CD14-positive monocyte (primary cell): ENCODE measurements around the gene OR4K14. TPM values are rescaled to one million over a fixed set of nuclear protein-coding genes. Genes with fewer than 3 reads are reported as not detected.

Experiments used
- DNase-seq, 3 donors: peaks; one replicate each; pipeline ENCODE4 v3.0.0-alpha.2; 2011 to 2022
- H2AFZ ChIP-seq: 2 replicates; pipeline ENCODE4 v1.6.0; 2012; ENCODE audit warnings: mild to moderate bottlenecking, low read depth, low read length, inconsistent platforms; ENCODE audit not compliant: insufficient read depth, poor library complexity, severe bottlenecking
- H3K27ac ChIP-seq, 2 donors: 1 replicate in 1 of 2; 2 replicates in 1 of 2; pipeline ENCODE4 v1.5.1; 2012 to 2013; ENCODE audit warnings: low read length in 2 of 2, control low read depth in 1 of 2, inconsistent platforms in 1 of 2, low read depth in 1 of 2, mild to moderate bottlenecking in 1 of 2
- H3K27me3 ChIP-seq, 2 donors: one replicate each; pipeline versions ENCODE4 v1.6.0 to v1.6.1; 2011 to 2013; ENCODE audit warnings: low read length in 2 of 2; ENCODE audit not compliant: control insufficient read depth in 2 of 2, insufficient read depth in 2 of 2
- H3K36me3 ChIP-seq, 2 donors: replicated peaks in 1 of 2; 1 replicate in 1 of 2; 2 replicates in 1 of 2; pipeline versions ENCODE4 v1.5.1 to v1.6.1; 2012 to 2013; ENCODE audit warnings: low read length in 2 of 2, control low read depth in 1 of 2, inconsistent platforms in 1 of 2, mild to moderate bottlenecking in 1 of 2; ENCODE audit not compliant: insufficient read depth in 2 of 2, control insufficient read depth in 1 of 2
- H3K4me1 ChIP-seq, 2 donors: 1 replicate in 1 of 2; 2 replicates in 1 of 2; pipeline versions ENCODE4 v1.5.1 to v1.6.1; 2012 to 2013; ENCODE audit warnings: low read length in 2 of 2, control low read depth in 1 of 2, inconsistent platforms in 1 of 2, mild to moderate bottlenecking in 1 of 2, moderate library complexity in 1 of 2; ENCODE audit not compliant: insufficient read depth in 2 of 2, control insufficient read depth in 1 of 2
- H3K4me2 ChIP-seq: replicated peaks from 2 replicates; pipeline ENCODE3; 2012; ENCODE audit warnings: low read length, moderate library complexity, mild to moderate bottlenecking; ENCODE audit not compliant: poor library complexity, severe bottlenecking; ENCODE audit errors: extremely low read depth
- H3K4me3 ChIP-seq, 3 experiments: fragments of 200-600 bp in 1 of 3; sonication (generic) in 1 of 3; replicated peaks in 1 of 3; 1 replicate in 2 of 3; 2 replicates in 1 of 3; pipeline ENCODE4 v1.5.1; 2011 to 2013; ENCODE audit warnings: low read length in 3 of 3, mild to moderate bottlenecking in 3 of 3, control low read depth in 2 of 3, low read depth in 2 of 3, inconsistent platforms in 1 of 3, moderate library complexity in 1 of 3
- H3K79me2 ChIP-seq: 2 replicates; pipeline ENCODE4 v1.6.0; 2012; ENCODE audit warnings: mild to moderate bottlenecking, control low read depth, inconsistent platforms, low read length, moderate library complexity; ENCODE audit not compliant: insufficient read depth
- H3K9ac ChIP-seq: 2 replicates; pipeline ENCODE4 v1.6.0; 2017; ENCODE audit warnings: low read length, mild to moderate bottlenecking; ENCODE audit not compliant: insufficient read depth, poor library complexity, severe bottlenecking
- H3K9me3 ChIP-seq, 2 donors: replicated peaks in 1 of 2; 1 replicate in 1 of 2; 2 replicates in 1 of 2; pipeline versions ENCODE4 v1.5.1 to v1.6.1; 2012 to 2013; ENCODE audit warnings: low read length in 2 of 2, control low read depth in 1 of 2; ENCODE audit not compliant: control insufficient read depth in 1 of 2, insufficient read depth in 1 of 2
- H4K20me1 ChIP-seq: 2 replicates; pipeline ENCODE4 v1.6.0; 2012; ENCODE audit warnings: mild to moderate bottlenecking, low read length, control low read depth, moderate library complexity; ENCODE audit not compliant: insufficient read depth
- H3K27ac Mint-ChIP-seq, 7 donors: one replicate each; pipeline ENCODE4 v1.8.0; 2020; ENCODE audit warnings: mild to moderate bottlenecking in 7 of 7, mixed read lengths in 7 of 7, moderate library complexity in 6 of 7, inconsistent platforms in 2 of 7
- H3K27me3 Mint-ChIP-seq, 3 donors: one replicate each; pipeline ENCODE4 v1.8.0; 2021 to 2022; ENCODE audit warnings: low read depth in 3 of 3, mild to moderate bottlenecking in 3 of 3, mixed read lengths in 3 of 3, moderate library complexity in 3 of 3, inconsistent platforms in 1 of 3
- H3K36me3 Mint-ChIP-seq, 2 donors: one replicate each; pipeline ENCODE4 v1.8.0; 2020; ENCODE audit warnings: mixed read lengths in 2 of 2, inconsistent platforms in 1 of 2, mild to moderate bottlenecking in 1 of 2
- H3K4me1 Mint-ChIP-seq: one replicate; pipeline ENCODE4 v1.8.0; 2020; ENCODE audit warnings: mild to moderate bottlenecking, mixed read lengths
- H3K4me3 Mint-ChIP-seq, 2 donors: one replicate each; pipeline ENCODE4 v1.8.0; 2020; ENCODE audit warnings: mild to moderate bottlenecking in 2 of 2, mixed read lengths in 2 of 2, moderate library complexity in 1 of 2
- H3K9me3 Mint-ChIP-seq, 7 donors: one replicate each; pipeline ENCODE4 v1.8.0; 2020 to 2022; ENCODE audit warnings: mixed read lengths in 7 of 7, mild to moderate bottlenecking in 6 of 7, moderate library complexity in 6 of 7, inconsistent platforms in 2 of 7
- WGBS: methylation state at CpG from one replicate; pipeline ENCODE4 v1.1.5; 2013; ENCODE audit warnings: missing lambda C conversion rate; ENCODE audit not compliant: insufficient coverage; 5-methylcytosine and 5-hydroxymethylcytosine counted together
- intact Hi-C, 2 donors: fragments of 100-400 bp; cut with micrococcal nuclease; formaldehyde crosslinking; loops; one replicate each; pipeline versions ENCODE4 v1.15.0 to v1.15.1; 2023
- polyA plus RNA-seq, 3 donors: library from polyadenylated mRNA; depleted of rRNA in 1 of 3; unstranded in 2 of 3; stranded (reverse) in 1 of 3; fragments of 300-500 nt in 2 of 3; fragments of >200 nt in 1 of 3; fragmentation: Illumina TruSeq in 2 of 3; gene quantifications; 1 replicate in 2 of 3; 2 replicates in 1 of 3; pipeline ENCODE4 v1.2.3, GENCODE V29; 2012 to 2021
- TF ChIP-seq, protein P1 (sequence below): fragments of 200-600 bp; IDR thresholded peaks from one replicate; pipeline ENCODE4 v1.8.0; 2022; ENCODE audit warnings: antibody characterized with exemption, mild to moderate bottlenecking

Gene OR4K14
- polyA plus RNA-seq, 3 donors: not detected

GRCh38 chr14:19993438-19993837, 25.7 kb downstream of the OR4K14 start:
- WGBS: 40% methylated on average over 1 of the region's 2 CpGs
- H3K36me3 ChIP-seq: no peaks in the 10 kb centered on the region
- Mint-ChIP-seq H3K27ac (peak overlapping the region in 1 of 7 donors; percentile 4), H3K36me3 (no peaks in the 10 kb centered on the region), H3K9me3 (peaks cover 5 to 14% (median 7%) of the 10 kb centered on the region in 7 donors), H3K27me3 (peaks cover 0 to 7% (median 5%) of the 10 kb centered on the region in 3 donors), H3K4me1 (no peaks in the 10 kb centered on the region), H3K4me3 (no peak overlapping the region)
- no peaks in the 10 kb centered on the region for H3K27me3 ChIP-seq
- TF ChIP-seq, protein P1, sequence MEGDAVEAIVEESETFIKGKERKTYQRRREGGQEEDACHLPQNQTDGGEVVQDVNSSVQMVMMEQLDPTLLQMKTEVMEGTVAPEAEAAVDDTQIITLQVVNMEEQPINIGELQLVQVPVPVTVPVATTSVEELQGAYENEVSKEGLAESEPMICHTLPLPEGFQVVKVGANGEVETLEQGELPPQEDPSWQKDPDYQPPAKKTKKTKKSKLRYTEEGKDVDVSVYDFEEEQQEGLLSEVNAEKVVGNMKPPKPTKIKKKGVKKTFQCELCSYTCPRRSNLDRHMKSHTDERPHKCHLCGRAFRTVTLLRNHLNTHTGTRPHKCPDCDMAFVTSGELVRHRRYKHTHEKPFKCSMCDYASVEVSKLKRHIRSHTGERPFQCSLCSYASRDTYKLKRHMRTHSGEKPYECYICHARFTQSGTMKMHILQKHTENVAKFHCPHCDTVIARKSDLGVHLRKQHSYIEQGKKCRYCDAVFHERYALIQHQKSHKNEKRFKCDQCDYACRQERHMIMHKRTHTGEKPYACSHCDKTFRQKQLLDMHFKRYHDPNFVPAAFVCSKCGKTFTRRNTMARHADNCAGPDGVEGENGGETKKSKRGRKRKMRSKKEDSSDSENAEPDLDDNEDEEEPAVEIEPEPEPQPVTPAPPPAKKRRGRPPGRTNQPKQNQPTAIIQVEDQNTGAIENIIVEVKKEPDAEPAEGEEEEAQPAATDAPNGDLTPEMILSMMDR: no peak
- no peak for DNase-seq
- peaks cover 4 to 8% of the 10 kb centered on the region in 2 donors for H3K9me3 ChIP-seq
- intact Hi-C loops: no loop called here
- H3K4me1 ChIP-seq: no peaks in the 10 kb centered on the region
- no peak overlapping the region for H3K4me3 ChIP-seq
- no peak overlapping the region for H3K27ac ChIP-seq
- no peak overlapping the region for H3K4me2 ChIP-seq
- H2AFZ ChIP-seq: no peak overlapping the region
- no peaks in the 10 kb centered on the region for H4K20me1 ChIP-seq
- H3K9ac ChIP-seq: no peak overlapping the region
- H3K79me2 ChIP-seq: no peaks in the 10 kb centered on the region

DNA sequence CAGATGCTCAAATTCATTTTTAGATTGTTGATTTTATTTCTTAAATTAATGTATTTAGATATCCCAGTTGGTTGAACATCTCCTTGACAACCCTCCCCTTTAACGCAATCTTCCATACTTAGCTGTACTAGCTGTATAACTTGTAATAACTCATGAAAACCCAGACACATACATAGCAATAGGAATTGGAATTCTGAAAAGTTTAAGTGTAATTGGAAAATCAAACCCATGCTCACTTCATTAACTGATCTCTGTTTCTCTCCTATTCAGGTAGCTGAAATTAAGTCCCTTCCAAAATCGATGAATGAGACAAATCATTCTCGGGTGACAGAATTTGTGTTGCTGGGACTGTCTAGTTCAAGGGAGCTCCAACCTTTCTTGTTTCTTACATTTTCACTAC, 43.8 kb downstream of the OR4K14 start, which contains the start of gene OR4K15:
Gene OR4K15, plus strand, starts transcription at position 301 of the 400 bp plus-strand sequence. Its CDS starts 0 bp downstream, at position 301.
- Mint-ChIP-seq H3K4me3 (no peak within 1 kb of the TSS), H3K9me3 (no peaks in the 10 kb centered on the region), H3K27me3 (peaks cover 0 to 2% (median 0%) of the 10 kb centered on the region in 3 donors), H3K27ac (no peak within 1 kb of the TSS), H3K4me1 (no peaks in the 10 kb centered on the region), H3K36me3 (no peaks in the 10 kb centered on the region)
- no peak for DNase-seq
- Histone ChIP-seq H4K20me1 (no peaks in the 10 kb centered on the region), H3K79me2 (no peaks in the 10 kb centered on the region), H3K27me3 (no peaks in the 10 kb centered on the region), H3K4me2 (no peak within 1 kb of the TSS), H2AFZ (no peak within 1 kb of the TSS), H3K4me1 (no peaks in the 10 kb centered on the region), H3K9me3 (no peaks in the 10 kb centered on the region), H3K9ac (no peak within 1 kb of the TSS), H3K36me3 (no peaks in the 10 kb centered on the region), H3K4me3 (no peak within 1 kb of the TSS), H3K27ac (no peak within 1 kb of the TSS)
- TF ChIP-seq, protein P1: no peak
- intact Hi-C loops: no loop called here
- 100% methylated on average over 1 of the region's 3 CpGs for WGBS
